Right lobe of liver (tissue), 6 donors: Measurements from ENCODE around the gene GPATCH2. TPM values are rescaled to one million over a fixed set of nuclear protein-coding genes. Genes with fewer than 3 reads are reported as not detected.

Experiments
- ATAC-seq, 4 donors: fragments of 200-7000 bp; cut with Tn5 transposase; one replicate each; pipeline ENCODE4 v1.9.1; 2020; ENCODE audit warnings: mild to moderate bottlenecking in 4 of 4, moderate library complexity in 4 of 4
- DNase-seq, 3 donors: peaks; one replicate each; pipeline ENCODE4 v3.0.0-alpha.2; 2020
- H3K27ac ChIP-seq, 3 donors: fragments of 200-600 bp; one replicate each; pipeline ENCODE4 v1.8.0; 2022
- H3K27me3 ChIP-seq, 2 donors: fragments of 200-600 bp; one replicate each; pipeline ENCODE4 v1.8.0; 2022
- H3K36me3 ChIP-seq, 4 donors: fragments of 200-600 bp; sonication (generic) in 1 of 4; one replicate each; pipeline versions ENCODE4 v1.5.1 to v1.8.0; 2017 to 2022; ENCODE audit warnings: control low read depth in 1 of 4
- H3K4me1 ChIP-seq, 4 donors: fragments of 200-600 bp; sonication (generic) in 1 of 4; one replicate each; pipeline versions ENCODE4 v1.5.1 to v1.8.0; 2017 to 2022; ENCODE audit warnings: control low read depth in 1 of 4
- H3K4me3 ChIP-seq, 3 donors: fragments of 200-600 bp; one replicate each; pipeline ENCODE4 v1.8.0; 2022
- H3K9me3 ChIP-seq, 4 donors: fragments of 200-600 bp; sonication (generic) in 1 of 4; one replicate each; pipeline versions ENCODE4 v1.5.1 to v1.8.0; 2017 to 2022; ENCODE audit warnings: control low read depth in 1 of 4
- POLR2A ChIP-seq: fragments of 450-650 bp; IDR thresholded peaks from one replicate; pipeline ENCODE4 v1.6.1; 2017; ENCODE audit warnings: antibody characterized with exemption, mild to moderate bottlenecking
- WGBS: methylation state at CpG from one replicate; pipeline ENCODE4 v1.1.6; 2018; ENCODE audit warnings: low coverage, low lambda C conversion rate; ENCODE audit not compliant: insufficient coverage; ENCODE audit errors: missing lambda C conversion rate; 5-methylcytosine and 5-hydroxymethylcytosine counted together
- intact Hi-C, 2 donors: fragments of 100-400 bp; cut with DNase I; formaldehyde crosslinking; loops; one replicate each; pipeline versions ENCODE4 v1.11.2 to v1.14.1; 2022
- total RNA-seq, 6 experiments: library from RNA; depleted of rRNA in 2 of 6; stranded (reverse); fragments of >200 nt in 2 of 6; fragmentation: NEBNext Ultra II Directional in 3 of 6; extraction: Animal tissue kit (Norgen Biotek cat#: 25700) in 3 of 6; gene quantifications; one replicate each; pipeline versions ENCODE4 v1.1.0 to v1.2.4, GENCODE V29; 2016 to 2023
- TF ChIP-seq, protein P1 (sequence below), 4 donors: fragments of 200-600 bp in 3 of 4; fragments of 450-650 bp in 1 of 4; IDR thresholded peaks; one replicate each; pipeline versions ENCODE4 v1.5.1 to v1.8.0; 2016 to 2022; ENCODE audit warnings: antibody characterized with exemption in 4 of 4, mild to moderate bottlenecking in 2 of 4
- donor health status: DM: no; HTN: yes; CAD: no.
- donor health status: DM: no; HTN: no; CAD: no.
- donor health status: DM: no; HTN: no; CAD: no.
- donor health status: DM: no; HTN: yes; CAD: no.
- donor health status: DM: no; HTN: yes; CAD: no.

GPATCH2 gene
- total RNA-seq, 6 experiments from 2014 or later = 3.3 to 6.6 (median 4.6) TPM

DNA sequence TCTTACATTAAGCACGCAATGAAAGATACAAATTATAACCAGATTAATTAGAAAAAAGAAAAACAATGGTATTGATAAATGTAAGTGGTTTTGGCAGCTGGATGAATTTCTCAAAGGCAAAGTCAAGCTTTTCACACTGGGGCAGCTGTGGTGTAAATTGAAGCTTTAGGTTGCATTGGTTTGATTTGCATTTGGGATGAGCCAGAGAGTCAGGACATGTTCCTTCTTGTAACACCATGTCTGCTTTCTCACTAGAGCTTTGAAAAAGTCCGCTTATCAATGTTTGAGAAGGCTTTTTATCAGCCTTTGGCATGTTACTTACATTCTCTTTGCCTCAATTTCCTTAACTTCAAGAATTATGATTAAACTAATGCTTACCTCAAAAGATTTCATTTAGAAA lies 173.9 kb downstream of the GPATCH2 start:
- 63% methylated on average over 2 of the region's 2 CpGs for WGBS
- Histone ChIP-seq H3K36me3 (no peaks in the 10 kb centered on the region), H3K4me1 (no peaks in the 10 kb centered on the region), H3K27me3 (no peaks in the 10 kb centered on the region), H3K4me3 (no peak overlapping the region), H3K27ac (no peak overlapping the region), H3K9me3 (no peaks in the 10 kb centered on the region)
- TF ChIP-seq POLR2A = no peak
- TF ChIP-seq, protein P1, sequence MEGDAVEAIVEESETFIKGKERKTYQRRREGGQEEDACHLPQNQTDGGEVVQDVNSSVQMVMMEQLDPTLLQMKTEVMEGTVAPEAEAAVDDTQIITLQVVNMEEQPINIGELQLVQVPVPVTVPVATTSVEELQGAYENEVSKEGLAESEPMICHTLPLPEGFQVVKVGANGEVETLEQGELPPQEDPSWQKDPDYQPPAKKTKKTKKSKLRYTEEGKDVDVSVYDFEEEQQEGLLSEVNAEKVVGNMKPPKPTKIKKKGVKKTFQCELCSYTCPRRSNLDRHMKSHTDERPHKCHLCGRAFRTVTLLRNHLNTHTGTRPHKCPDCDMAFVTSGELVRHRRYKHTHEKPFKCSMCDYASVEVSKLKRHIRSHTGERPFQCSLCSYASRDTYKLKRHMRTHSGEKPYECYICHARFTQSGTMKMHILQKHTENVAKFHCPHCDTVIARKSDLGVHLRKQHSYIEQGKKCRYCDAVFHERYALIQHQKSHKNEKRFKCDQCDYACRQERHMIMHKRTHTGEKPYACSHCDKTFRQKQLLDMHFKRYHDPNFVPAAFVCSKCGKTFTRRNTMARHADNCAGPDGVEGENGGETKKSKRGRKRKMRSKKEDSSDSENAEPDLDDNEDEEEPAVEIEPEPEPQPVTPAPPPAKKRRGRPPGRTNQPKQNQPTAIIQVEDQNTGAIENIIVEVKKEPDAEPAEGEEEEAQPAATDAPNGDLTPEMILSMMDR (IDR thresholded peaks at IDR 0.05) = no peak
- DNase-seq (no peak), ATAC-seq (no peak)
- intact Hi-C loops = no loop called here

DNA sequence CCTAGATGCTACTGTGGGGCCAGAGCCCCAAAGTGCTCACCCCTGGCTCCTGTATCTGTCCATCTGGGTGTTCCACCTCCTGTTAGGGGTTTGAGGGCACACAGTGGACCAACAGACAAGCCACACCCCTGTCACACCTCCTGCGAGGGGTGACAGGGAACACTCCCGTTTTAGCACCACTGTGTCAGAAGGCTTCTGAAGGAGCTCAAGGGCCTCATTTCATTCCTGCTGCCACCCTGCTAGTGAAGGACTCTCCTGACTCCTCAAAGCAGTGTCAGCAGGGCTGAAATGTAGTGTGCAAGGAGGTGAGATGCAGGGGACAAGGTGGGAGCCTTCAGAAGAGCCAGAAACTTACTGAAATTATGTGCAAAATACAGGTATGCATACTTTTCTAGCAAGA lies 174.6 kb downstream of the GPATCH2 start:
- ATAC-seq (no peak), DNase-seq (no peak)
- no peaks in the 10 kb centered on the region for H3K27me3 ChIP-seq
- no peak overlapping the region for H3K27ac ChIP-seq
- WGBS = 93% methylated on average over 2 of the region's 2 CpGs
- no peaks in the 10 kb centered on the region for H3K4me1 ChIP-seq
- no peaks in the 10 kb centered on the region for H3K9me3 ChIP-seq
- intact Hi-C loops = no loop called here
- no peaks in the 10 kb centered on the region for H3K36me3 ChIP-seq
- no peak overlapping the region for H3K4me3 ChIP-seq
- TF ChIP-seq POLR2A = no peak
- TF ChIP-seq, protein P1 (IDR thresholded peaks at IDR 0.05) = no peak

DNA sequence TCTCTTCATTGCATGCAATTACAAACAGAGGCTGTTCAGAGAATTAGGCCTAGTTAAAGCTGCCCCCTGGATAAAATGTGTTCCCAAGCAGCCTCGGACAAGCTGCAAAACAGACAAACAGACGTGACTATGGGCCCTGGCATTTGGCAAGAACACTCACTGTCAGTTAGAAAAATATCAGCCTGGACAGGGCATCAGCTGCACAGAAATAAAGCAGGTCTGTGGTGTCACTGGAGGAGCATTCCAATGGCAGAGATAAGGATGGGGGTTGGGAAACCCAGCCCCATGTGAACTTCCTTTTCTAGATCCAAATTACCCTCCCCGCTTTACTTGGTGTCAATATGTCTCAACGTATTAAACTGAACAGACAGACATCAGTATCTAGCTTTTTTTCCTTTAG lies 177.1 kb downstream of the GPATCH2 start:
- no peak for TF ChIP-seq POLR2A
- TF ChIP-seq, protein P1 (IDR thresholded peaks at IDR 0.05) = no peak
- H3K4me3 ChIP-seq = no peak overlapping the region
- WGBS = 36% methylated on average over 3 of the region's 4 CpGs
- no peaks in the 10 kb centered on the region for H3K27me3 ChIP-seq
- no peaks in the 10 kb centered on the region for H3K9me3 ChIP-seq
- no peaks in the 10 kb centered on the region for H3K36me3 ChIP-seq
- no peak for DNase-seq
- no peak for ATAC-seq
- no peaks in the 10 kb centered on the region for H3K4me1 ChIP-seq
- no peak overlapping the region for H3K27ac ChIP-seq
- intact Hi-C loops = no loop called here

DNA sequence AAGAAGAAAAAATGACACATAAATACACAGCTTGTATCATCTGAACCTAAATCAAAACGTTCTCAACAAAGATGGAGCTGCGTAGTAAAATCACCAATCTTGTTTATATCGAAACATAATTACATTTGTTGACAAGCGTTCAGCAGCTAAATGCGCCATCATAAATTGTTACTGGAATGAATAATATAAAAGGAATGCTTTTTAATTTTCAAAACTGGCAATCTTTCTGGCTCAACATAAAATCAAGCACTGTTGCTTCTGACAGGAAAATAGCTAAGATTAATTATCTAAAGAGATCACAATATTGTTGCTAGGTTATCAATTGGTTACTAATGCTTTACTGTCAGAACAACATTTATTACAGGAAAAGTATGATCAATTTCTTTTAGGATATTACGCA lies 181.5 kb downstream of the GPATCH2 start:
- Histone ChIP-seq H3K4me1 (no peaks in the 10 kb centered on the region), H3K36me3 (no peaks in the 10 kb centered on the region), H3K27ac (no peak overlapping the region), H3K4me3 (no peak overlapping the region), H3K9me3 (no peaks in the 10 kb centered on the region), H3K27me3 (no peaks in the 10 kb centered on the region)
- 94% methylated on average over 6 of the region's 6 CpGs for WGBS
- ATAC-seq = no peak
- intact Hi-C loops = no loop called here
- no peak for TF ChIP-seq POLR2A
- TF ChIP-seq, protein P1 (IDR thresholded peaks at IDR 0.05) = no peak
- DNase-seq = no peak

DNA sequence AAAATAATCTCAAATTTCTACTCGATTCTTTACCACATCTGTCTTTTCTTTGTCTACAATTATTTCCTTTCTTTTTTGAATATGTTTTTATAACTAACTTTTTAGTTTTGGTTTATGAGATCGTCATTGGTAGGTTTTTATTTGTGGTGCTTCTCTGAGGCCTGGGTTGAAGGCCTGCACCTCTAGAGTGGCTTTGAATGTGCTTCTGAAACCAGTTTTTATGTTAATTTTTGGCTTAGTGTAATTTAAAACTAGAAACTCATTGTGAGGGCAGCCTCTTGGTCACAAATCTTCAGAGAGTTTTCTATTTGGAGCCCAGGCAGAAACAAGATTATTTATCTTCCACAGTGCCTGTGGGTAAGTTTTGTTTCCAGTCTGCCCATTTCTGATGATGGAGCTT lies 187.0 kb downstream of the GPATCH2 start:
- H3K4me1 ChIP-seq = no peaks in the 10 kb centered on the region
- no peaks in the 10 kb centered on the region for H3K27me3 ChIP-seq
- no peak for DNase-seq
- ATAC-seq = no peak
- WGBS = 84% methylated on average over 2 of the region's 2 CpGs
- H3K4me3 ChIP-seq = no peak overlapping the region
- H3K36me3 ChIP-seq = no peaks in the 10 kb centered on the region
- no peaks in the 10 kb centered on the region for H3K9me3 ChIP-seq
- intact Hi-C loops = no loop called here
- H3K27ac ChIP-seq = no peak overlapping the region
- TF ChIP-seq, protein P1 (IDR thresholded peaks at IDR 0.05) = no peak
- TF ChIP-seq POLR2A = no peak
